Mesenchymal stem cell (in vitro differentiated cells and primary cell): ENCODE data around the gene PPFIA4.
A peak's percentile ranks its signal among the peaks of the same experiment; 100 is the strongest.

ENCODE experiments used
- DNase-seq: peaks from one replicate; pipeline ENCODE4 v3.0.0-alpha.2; 2013
- H2AFZ ChIP-seq: one replicate; pipeline ENCODE4 v1.6.1; 2013; ENCODE audit warnings: low read depth, mild to moderate bottlenecking, control low read depth, inconsistent platforms, low read length, moderate library complexity
- H2AK5ac ChIP-seq: 2 replicates; pipeline ENCODE4 v1.6.1; 2013; ENCODE audit warnings: low read length, moderate library complexity, mild to moderate bottlenecking, inconsistent platforms; ENCODE audit not compliant: severe bottlenecking
- H2BK120ac ChIP-seq: one replicate; pipeline ENCODE4 v1.6.1; 2013; ENCODE audit warnings: low read depth, mild to moderate bottlenecking, inconsistent platforms, low read length, moderate library complexity
- H2BK12ac ChIP-seq, 2 experiments: one replicate each; pipeline ENCODE4 v1.6.1; 2013; ENCODE audit warnings: inconsistent platforms in 2 of 2, low read length in 2 of 2, mild to moderate bottlenecking in 2 of 2, moderate library complexity in 2 of 2, control low read depth in 1 of 2
- H2BK15ac ChIP-seq: one replicate; pipeline ENCODE4 v1.6.1; 2013; ENCODE audit warnings: mild to moderate bottlenecking, low read depth, inconsistent platforms; ENCODE audit not compliant: poor library complexity, severe bottlenecking
- H2BK5ac ChIP-seq: 2 replicates; pipeline ENCODE4 v1.6.1; 2013; ENCODE audit warnings: low read depth, mild to moderate bottlenecking, low read length, control low read depth, inconsistent platforms; ENCODE audit not compliant: poor library complexity, severe bottlenecking
- H3K14ac ChIP-seq, 2 experiments: one replicate each; pipeline ENCODE4 v1.6.1; 2013; ENCODE audit warnings: inconsistent platforms in 2 of 2, low read length in 2 of 2, control low read depth in 1 of 2, mild to moderate bottlenecking in 1 of 2, moderate library complexity in 1 of 2
- H3K18ac ChIP-seq, 2 experiments: one replicate each; pipeline ENCODE4 v1.6.1; 2013; ENCODE audit warnings: inconsistent platforms in 2 of 2, low read length in 2 of 2, control low read depth in 1 of 2, low read depth in 1 of 2, mild to moderate bottlenecking in 1 of 2
- H3K23ac ChIP-seq, 2 experiments: one replicate each; pipeline ENCODE4 v1.6.1; 2013; ENCODE audit warnings: inconsistent platforms in 2 of 2, low read length in 2 of 2, mild to moderate bottlenecking in 2 of 2, moderate library complexity in 2 of 2, control low read depth in 1 of 2
- H3K27ac ChIP-seq: 2 replicates; pipeline ENCODE4 v1.5.1; 2013; ENCODE audit warnings: mild to moderate bottlenecking, moderate library complexity, low read length, control low read depth, inconsistent platforms; ENCODE audit not compliant: poor library complexity, severe bottlenecking
- H3K27me3 ChIP-seq, 2 experiments: 2 replicates each; pipeline versions ENCODE4 v1.6.1 to v1.7.0; 2013; ENCODE audit warnings: low read length in 2 of 2, mild to moderate bottlenecking in 2 of 2, moderate library complexity in 2 of 2, control low read depth in 1 of 2, inconsistent platforms in 1 of 2; ENCODE audit not compliant: control insufficient read depth in 1 of 2, insufficient read depth in 1 of 2
- H3K36me3 ChIP-seq, 2 experiments: 2 replicates each; pipeline versions ENCODE4 v1.6.1 to v1.7.0; 2013; ENCODE audit warnings: low read length in 2 of 2, control low read depth in 1 of 2, inconsistent platforms in 1 of 2, low read depth in 1 of 2, mild to moderate bottlenecking in 1 of 2; ENCODE audit not compliant: insufficient read depth in 2 of 2, control insufficient read depth in 1 of 2
- H3K4ac ChIP-seq, 2 experiments: one replicate each; pipeline ENCODE4 v1.6.1; 2013; ENCODE audit warnings: inconsistent platforms in 2 of 2, low read length in 2 of 2, mild to moderate bottlenecking in 2 of 2, moderate library complexity in 2 of 2, control low read depth in 1 of 2, low read depth in 1 of 2
- H3K4me1 ChIP-seq: 2 replicates; pipeline ENCODE4 v1.6.1; 2013; ENCODE audit warnings: low read depth, low read length, control low read depth; ENCODE audit not compliant: control insufficient read depth, insufficient read depth
- H3K4me2 ChIP-seq: 2 replicates; pipeline ENCODE4 v1.6.1; 2013; ENCODE audit warnings: low read length, mild to moderate bottlenecking, inconsistent platforms; ENCODE audit not compliant: poor library complexity, severe bottlenecking
- H3K4me3 ChIP-seq, 2 experiments: 2 replicates each; pipeline versions ENCODE4 v1.5.1 to v1.7.0; 2013; ENCODE audit warnings: low read length in 2 of 2, mild to moderate bottlenecking in 2 of 2, control low read depth in 1 of 2, low read depth in 1 of 2; ENCODE audit not compliant: insufficient read depth in 1 of 2
- H3K79me1 ChIP-seq: replicated peaks from 2 replicates; pipeline ENCODE4 v1.6.1; 2013; ENCODE audit warnings: mild to moderate bottlenecking, control low read depth, low read length, inconsistent platforms; ENCODE audit not compliant: poor library complexity, severe bottlenecking
- H3K9ac ChIP-seq: 2 replicates; pipeline ENCODE4 v1.7.0; 2013; ENCODE audit warnings: mild to moderate bottlenecking, low read length, moderate library complexity
- H3K9me3 ChIP-seq: 2 replicates; pipeline ENCODE4 v1.7.0; 2013; ENCODE audit warnings: mild to moderate bottlenecking, low read length; ENCODE audit not compliant: control insufficient read depth
- H4K8ac ChIP-seq: one replicate; pipeline ENCODE4 v1.6.1; 2013; ENCODE audit warnings: inconsistent platforms, mild to moderate bottlenecking, low read length, moderate library complexity
- H4K91ac ChIP-seq: one replicate; pipeline ENCODE4 v1.6.1; 2013; ENCODE audit warnings: mild to moderate bottlenecking, low read length, inconsistent platforms
- WGBS: methylation state at CpG from one replicate; pipeline ENCODE4 v1.1.7; 2013; ENCODE audit warnings: mixed read lengths; 5-methylcytosine and 5-hydroxymethylcytosine counted together

PPFIA4 gene

GRCh38 chr1:203103829-203104495, 77.7 kb downstream of the PPFIA4 start:
- WGBS, result 95% methylated on average over 5 of the region's 6 CpGs

GRCh38 chr1:203104789-203105390, 78.6 kb downstream of the PPFIA4 start:
- H2BK15ac ChIP-seq, result no peak overlapping the region
- no peak overlapping the region for H3K4ac ChIP-seq
- no peak overlapping the region for H3K23ac ChIP-seq
- peaks cover 14% of the 10 kb centered on the region for H3K9me3 ChIP-seq
- no peaks in the 10 kb centered on the region for H3K36me3 ChIP-seq
- DNase-seq, result no peak
- H3K9ac ChIP-seq, result no peak overlapping the region
- H3K27me3 ChIP-seq, result peaks cover 48 to 76% of the 10 kb centered on the region in 2 experiments
- H2BK12ac ChIP-seq, result no peak overlapping the region
- H2BK120ac ChIP-seq, result no peak overlapping the region
- no peak overlapping the region for H2AFZ ChIP-seq
- no peak overlapping the region for H3K27ac ChIP-seq
- H3K14ac ChIP-seq, result no peak overlapping the region
- no peak overlapping the region for H3K18ac ChIP-seq
- no peak overlapping the region for H3K4me3 ChIP-seq
- H4K8ac ChIP-seq, result no peak overlapping the region
- H3K4me1 ChIP-seq, result no peaks in the 10 kb centered on the region
- H4K91ac ChIP-seq, result no peak overlapping the region
- no peaks in the 10 kb centered on the region for H3K79me1 ChIP-seq
- no peak overlapping the region for H3K4me2 ChIP-seq
- H2BK5ac ChIP-seq, result no peak overlapping the region
- no peak overlapping the region for H2AK5ac ChIP-seq

More at GRCh38 chr1:203103829-203104495, 77.7 kb downstream of the PPFIA4 start:
- H2AK5ac ChIP-seq, result no peak overlapping the region
- H4K91ac ChIP-seq, result no peak overlapping the region
- H2BK12ac ChIP-seq, result no peak overlapping the region
- H2BK15ac ChIP-seq, result no peak overlapping the region
- no peak overlapping the region for H3K4ac ChIP-seq
- H2BK5ac ChIP-seq, result no peak overlapping the region
- no peak overlapping the region for H3K9ac ChIP-seq
- H3K4me2 ChIP-seq, result no peak overlapping the region
- H3K14ac ChIP-seq, result no peak overlapping the region
- H3K27ac ChIP-seq, result no peak overlapping the region
- no peaks in the 10 kb centered on the region for H3K79me1 ChIP-seq
- no peaks in the 10 kb centered on the region for H3K36me3 ChIP-seq
- DNase-seq, result no peak
- H3K9me3 ChIP-seq, result peaks cover 14% of the 10 kb centered on the region
- H3K18ac ChIP-seq, result no peak overlapping the region
- H2BK120ac ChIP-seq, result no peak overlapping the region
- H4K8ac ChIP-seq, result no peak overlapping the region
- no peak overlapping the region for H3K4me3 ChIP-seq
- H3K4me1 ChIP-seq, result no peaks in the 10 kb centered on the region
- no peak overlapping the region for H2AFZ ChIP-seq
- H3K27me3 ChIP-seq, result peaks cover 46 to 76% of the 10 kb centered on the region in 2 experiments
- H3K23ac ChIP-seq, result no peak overlapping the region

- H3K4me1 ChIP-seq, result peaks cover under 1% of the 10 kb centered on the region
These were observed 86.2 kb downstream of the PPFIA4 start for GRCh38 chr1:203112475-203112874.

GRCh38 chr1:203113308-203113707, 87.0 kb downstream of the PPFIA4 start:
- H3K4me2 ChIP-seq, result no peak overlapping the region
- no peak overlapping the region for H4K8ac ChIP-seq
- peaks cover 61 to 87% of the 10 kb centered on the region in 2 experiments for H3K27me3 ChIP-seq
- no peak overlapping the region for H3K14ac ChIP-seq
- H3K9me3 ChIP-seq, result no peaks in the 10 kb centered on the region
- H3K23ac ChIP-seq, result no peak overlapping the region
- H3K36me3 ChIP-seq, result no peaks in the 10 kb centered on the region
- H3K4me1 ChIP-seq, result peaks cover 5% of the 10 kb centered on the region
- no peaks in the 10 kb centered on the region for H3K79me1 ChIP-seq
- no peak overlapping the region for H2AFZ ChIP-seq
- H3K18ac ChIP-seq, result no peak overlapping the region
- no peak for DNase-seq
- no peak overlapping the region for H4K91ac ChIP-seq
- H2BK12ac ChIP-seq, result no peak overlapping the region
- H2BK120ac ChIP-seq, result no peak overlapping the region
- H3K4me3 ChIP-seq, result no peak overlapping the region
- H3K27ac ChIP-seq, result no peak overlapping the region
- no peak overlapping the region for H2BK5ac ChIP-seq
- no peak overlapping the region for H3K4ac ChIP-seq
- 58% methylated on average over 4 of the region's 4 CpGs for WGBS
- H2AK5ac ChIP-seq, result no peak overlapping the region
- no peak overlapping the region for H2BK15ac ChIP-seq
- H3K9ac ChIP-seq, result no peak overlapping the region

More at GRCh38 chr1:203112475-203112874, 86.2 kb downstream of the PPFIA4 start:
- H2BK5ac ChIP-seq, result no peak overlapping the region
- H3K4me2 ChIP-seq, result no peak overlapping the region
- H2BK15ac ChIP-seq, result no peak overlapping the region
- H2BK12ac ChIP-seq, result no peak overlapping the region
- no peaks in the 10 kb centered on the region for H3K79me1 ChIP-seq
- no peak overlapping the region for H2AK5ac ChIP-seq
- H3K23ac ChIP-seq, result no peak overlapping the region
- 65% methylated on average over 2 of the region's 2 CpGs for WGBS
- no peaks in the 10 kb centered on the region for H3K9me3 ChIP-seq
- no peak overlapping the region for H4K8ac ChIP-seq
- no peak overlapping the region for H2BK120ac ChIP-seq
- H3K18ac ChIP-seq, result no peak overlapping the region
- no peak overlapping the region for H2AFZ ChIP-seq
- H3K4ac ChIP-seq, result no peak overlapping the region
- no peak overlapping the region for H3K27ac ChIP-seq
- no peaks in the 10 kb centered on the region for H3K36me3 ChIP-seq
- H4K91ac ChIP-seq, result no peak overlapping the region
- no peak overlapping the region for H3K4me3 ChIP-seq
- DNase-seq, result peak; percentile 53
- H3K9ac ChIP-seq, result no peak overlapping the region
- H3K14ac ChIP-seq, result no peak overlapping the region
- H3K27me3 ChIP-seq, result peaks cover 63 to 89% of the 10 kb centered on the region in 2 experiments
